KOPT-K1 (cell line): ENCODE results near the gene ARHGEF18.

Source experiments
- H3K27ac ChIP-seq: fragments of 200-600 bp; sonication (generic); 2 replicates; pipeline ENCODE4 v1.5.1; 2016; ENCODE audit warnings: antibody characterized with exemption, mild to moderate bottlenecking, low read depth, low read length; ENCODE audit not compliant: poor library complexity, severe bottlenecking
- H3K36me3 ChIP-seq: fragments of 200-600 bp; sonication (generic); 2 replicates; pipeline ENCODE4 v1.5.1; 2017; ENCODE audit warnings: antibody characterized with exemption, mild to moderate bottlenecking, low read length, moderate library complexity; ENCODE audit not compliant: insufficient read depth
- H3K9me3 ChIP-seq: fragments of 200-600 bp; sonication (generic); 2 replicates; pipeline ENCODE4 v1.5.1; 2017; ENCODE audit warnings: antibody characterized with exemption, low read length, mild to moderate bottlenecking; ENCODE audit not compliant: insufficient read depth, poor library complexity, severe bottlenecking

ARHGEF18 gene

DNA sequence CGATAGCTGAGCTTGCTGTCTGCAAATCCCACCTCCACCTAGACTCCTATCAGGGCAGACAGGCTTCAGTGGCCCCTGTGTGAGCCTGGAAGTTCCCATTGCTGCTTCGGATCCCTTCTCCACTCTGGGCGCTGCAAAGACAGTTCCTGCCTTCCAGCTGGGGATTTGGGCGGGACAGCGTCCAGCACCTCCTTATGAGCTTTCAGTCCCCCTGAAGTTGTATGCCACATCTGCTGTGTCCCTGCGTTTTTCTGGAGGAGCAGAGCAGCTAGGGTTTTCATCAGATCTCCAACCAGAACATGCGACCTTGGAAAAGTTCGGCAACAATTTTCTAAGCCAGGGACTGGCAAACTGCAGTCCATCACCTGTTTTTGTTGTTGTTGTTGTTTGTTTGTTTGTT, 38.0 kb downstream of the ARHGEF18 start:
- no peak overlapping the region for H3K27ac ChIP-seq
- no peaks in the 10 kb centered on the region for H3K9me3 ChIP-seq
- peaks cover 87% of the 10 kb centered on the region for H3K36me3 ChIP-seq

DNA sequence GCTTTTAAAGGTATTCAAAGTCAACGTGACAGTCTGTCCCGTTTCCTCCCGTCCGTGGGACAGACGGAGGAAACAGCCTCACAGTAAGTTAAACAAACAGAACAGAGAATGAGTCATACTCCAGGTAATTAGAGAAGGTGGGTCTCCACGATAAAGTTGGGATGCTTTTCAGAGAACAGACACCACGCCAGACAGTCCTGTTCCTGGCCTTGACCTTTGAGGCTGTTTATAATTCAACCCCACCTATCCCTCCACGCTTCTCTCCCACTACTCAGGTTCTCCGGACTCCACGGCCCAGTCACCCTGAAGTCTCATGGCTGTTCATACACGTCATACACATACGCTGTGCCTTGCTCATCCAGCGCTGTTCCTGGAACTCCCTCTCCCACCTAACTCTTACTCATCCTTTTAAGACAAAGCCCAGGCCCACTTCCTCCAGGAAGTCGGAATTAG, 42.5 kb downstream of the ARHGEF18 start:
- Histone ChIP-seq H3K27ac (no peak overlapping the region), H3K9me3 (no peaks in the 10 kb centered on the region), H3K36me3 (peaks cover 49% of the 10 kb centered on the region)

DNA sequence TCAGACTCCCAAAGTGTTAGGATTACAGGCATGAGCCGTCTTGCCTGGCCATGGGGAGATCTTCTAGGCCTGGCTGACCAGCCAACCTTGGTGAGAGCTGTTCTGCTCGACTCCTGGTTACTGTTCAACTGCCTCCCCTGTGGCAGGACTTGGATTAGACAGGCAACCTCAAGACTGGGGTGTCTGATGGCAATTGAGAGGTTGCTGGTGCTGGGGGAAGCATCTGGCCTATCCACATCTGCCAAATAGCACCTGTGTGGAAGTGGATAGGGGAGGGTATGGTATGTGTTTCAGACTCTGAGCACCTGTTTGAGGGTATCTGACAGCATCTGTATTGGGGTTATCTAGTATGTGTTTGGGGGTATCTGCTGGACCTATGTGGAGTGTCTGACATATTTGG, 44.7 kb downstream of the ARHGEF18 start:
- no peaks in the 10 kb centered on the region for H3K9me3 ChIP-seq
- no peak overlapping the region for H3K27ac ChIP-seq
- peaks cover 43% of the 10 kb centered on the region for H3K36me3 ChIP-seq

DNA sequence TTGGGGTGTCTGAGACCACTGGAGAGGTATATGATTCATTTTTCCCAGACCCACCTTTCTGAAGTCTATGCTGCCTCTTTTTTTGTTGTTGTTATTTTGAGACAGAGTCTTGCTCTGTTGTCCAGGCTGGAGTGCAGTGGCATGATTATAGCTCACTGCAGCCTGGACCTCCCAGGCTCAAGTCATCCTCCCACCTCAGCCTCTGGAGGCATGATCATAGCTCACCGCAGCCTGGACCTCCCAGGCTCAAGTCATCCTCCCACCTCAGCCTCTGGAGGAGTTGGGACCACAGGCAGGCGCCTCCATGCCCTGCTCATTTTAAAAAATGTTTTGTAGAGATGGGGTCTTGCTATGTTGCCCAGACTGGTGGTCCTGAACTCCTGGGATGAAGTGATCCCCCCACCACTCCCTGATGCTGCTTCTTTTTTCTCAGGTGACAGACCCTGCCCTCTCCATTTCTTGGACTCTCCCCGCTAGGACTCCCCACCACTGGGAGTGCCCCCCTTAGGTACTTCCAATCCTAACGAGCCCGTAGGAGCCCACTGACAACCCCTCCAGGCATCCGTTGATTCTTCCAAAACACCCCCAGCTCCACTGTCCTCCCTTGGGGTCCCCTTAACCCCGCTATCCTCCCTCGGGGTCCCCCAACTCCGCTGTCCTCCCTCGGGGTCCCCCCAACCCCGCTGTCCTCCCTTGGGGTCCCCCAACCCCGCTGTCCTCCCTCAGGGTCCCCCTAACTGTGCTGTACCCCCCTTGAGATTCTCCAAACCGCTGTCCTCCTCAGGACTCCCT, 45.4 kb downstream of the ARHGEF18 start:
- H3K9me3 ChIP-seq, result no peaks in the 10 kb centered on the region
- H3K27ac ChIP-seq, result peak overlapping the region; percentile 63
- H3K36me3 ChIP-seq, result peaks cover 45% of the 10 kb centered on the region

DNA sequence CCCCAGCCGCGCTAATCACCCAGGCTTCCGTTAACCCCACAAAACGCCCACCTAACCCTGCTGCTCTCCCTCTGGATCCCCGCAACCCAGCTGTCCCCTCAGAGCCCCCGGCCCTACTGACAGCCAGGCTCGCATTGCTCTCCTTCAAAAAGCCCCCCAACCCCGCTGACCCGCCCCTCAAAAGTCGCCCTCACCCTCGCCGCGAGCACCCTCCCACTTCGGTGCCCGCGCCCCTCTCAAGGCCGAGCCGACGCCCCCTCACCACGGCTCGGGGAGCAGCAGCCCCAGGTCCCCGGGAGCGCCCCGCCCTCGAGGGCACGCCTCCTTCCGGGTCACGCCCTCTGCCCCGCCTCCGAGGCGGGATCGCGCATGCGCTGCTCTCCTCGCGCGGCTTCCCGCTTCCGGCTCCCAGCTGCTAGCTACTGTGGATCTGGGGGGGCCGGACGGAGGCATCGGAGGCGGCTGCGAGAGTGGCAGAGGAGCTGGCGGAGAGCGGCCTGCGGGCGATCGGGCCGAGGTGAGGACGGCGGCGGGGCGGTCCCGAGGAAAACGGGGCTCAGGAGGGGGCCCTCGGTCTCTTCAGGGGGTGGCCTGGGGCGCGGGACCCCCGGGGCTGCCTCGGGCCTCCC, 46.1 kb downstream of the ARHGEF18 start:
- peak overlapping the region; percentile 63 for H3K27ac ChIP-seq
- no peaks in the 10 kb centered on the region for H3K9me3 ChIP-seq
- peaks cover 45% of the 10 kb centered on the region for H3K36me3 ChIP-seq

DNA sequence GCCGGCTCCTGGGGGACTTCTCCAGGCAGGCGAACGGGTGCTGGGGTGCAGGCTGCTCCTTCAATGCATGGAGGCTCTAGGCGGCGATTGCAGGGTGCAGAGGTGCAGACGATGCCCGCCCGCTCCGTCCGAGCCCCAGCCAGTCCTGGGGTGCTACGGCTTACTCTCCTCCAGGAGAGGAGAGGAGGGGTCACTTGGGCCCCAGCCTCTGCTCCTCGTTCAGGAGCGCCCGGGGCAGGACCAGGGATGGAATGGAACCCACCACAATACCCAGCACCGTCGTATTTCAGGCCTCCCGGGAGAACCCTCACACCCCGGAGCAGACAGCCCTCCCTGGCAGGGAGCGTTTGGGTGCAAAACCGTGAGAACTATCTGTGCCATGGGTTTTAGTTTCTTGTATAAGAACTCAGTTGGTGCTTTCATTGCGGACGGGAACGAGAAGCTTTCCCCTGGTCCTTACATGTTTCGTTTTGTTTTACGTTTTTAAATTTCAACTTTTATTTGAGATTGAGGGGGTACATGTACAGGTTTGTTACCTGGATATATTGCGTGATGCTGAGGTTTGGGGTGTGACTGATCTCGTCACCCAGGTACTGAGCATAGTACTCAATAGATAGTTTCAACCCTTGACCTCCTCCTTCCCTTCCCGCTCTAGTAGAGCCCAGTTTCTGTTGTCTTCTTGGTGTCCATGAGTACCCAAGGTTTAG, 46.8 kb downstream of the ARHGEF18 start:
- Histone ChIP-seq H3K27ac (peak overlapping the region; percentile 63), H3K36me3 (peaks cover 46% of the 10 kb centered on the region), H3K9me3 (no peaks in the 10 kb centered on the region)

DNA sequence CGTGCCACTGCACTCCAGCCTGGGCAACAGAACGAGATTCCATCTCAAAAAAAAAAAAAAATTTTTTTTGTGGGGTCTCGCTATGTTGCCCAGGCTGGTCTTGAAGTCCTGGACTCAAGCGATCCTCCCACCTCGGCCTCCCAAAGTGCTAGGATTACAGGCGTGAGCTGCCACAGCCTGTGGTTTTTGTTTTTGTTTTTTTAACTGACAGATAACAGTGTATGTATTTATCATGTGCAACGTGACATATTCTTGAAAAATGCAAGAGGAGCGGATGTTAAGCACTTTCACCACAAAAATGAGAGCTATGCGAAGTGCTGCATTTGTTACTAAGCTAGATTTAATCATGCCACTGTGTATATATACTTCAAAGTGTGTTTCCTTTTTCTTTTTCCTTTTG, 49.0 kb downstream of the ARHGEF18 start:
- Histone ChIP-seq H3K36me3 (peaks cover 54% of the 10 kb centered on the region), H3K27ac (no peak overlapping the region)

More for the DNA sequence above, 49.0 kb downstream of the ARHGEF18 start:
- H3K9me3 ChIP-seq, result no peaks in the 10 kb centered on the region
